ENCODE measurements around the gene ARHGAP6.

DNA sequence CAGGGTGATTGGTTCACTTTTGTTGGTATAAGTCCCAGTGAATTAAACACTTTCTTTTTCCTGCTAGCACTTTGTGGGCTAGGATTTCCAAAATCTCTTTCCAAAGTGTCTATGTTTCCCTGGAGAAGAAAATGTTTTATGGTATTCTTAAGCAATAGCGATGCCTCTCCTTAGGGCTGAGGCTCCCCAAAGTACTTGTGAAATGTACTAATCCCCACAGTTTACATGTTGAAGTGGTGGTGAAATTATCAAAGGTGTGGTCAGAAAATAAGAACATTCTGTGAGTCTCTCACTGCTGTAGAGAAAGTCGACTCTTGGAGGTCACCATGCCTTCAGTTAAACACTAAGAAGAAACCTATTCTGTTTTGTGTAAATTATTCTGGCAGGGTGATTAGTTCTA is 424.0 kb downstream of the ARHGAP6 start:
- TF ChIP-seq, protein P1, sequence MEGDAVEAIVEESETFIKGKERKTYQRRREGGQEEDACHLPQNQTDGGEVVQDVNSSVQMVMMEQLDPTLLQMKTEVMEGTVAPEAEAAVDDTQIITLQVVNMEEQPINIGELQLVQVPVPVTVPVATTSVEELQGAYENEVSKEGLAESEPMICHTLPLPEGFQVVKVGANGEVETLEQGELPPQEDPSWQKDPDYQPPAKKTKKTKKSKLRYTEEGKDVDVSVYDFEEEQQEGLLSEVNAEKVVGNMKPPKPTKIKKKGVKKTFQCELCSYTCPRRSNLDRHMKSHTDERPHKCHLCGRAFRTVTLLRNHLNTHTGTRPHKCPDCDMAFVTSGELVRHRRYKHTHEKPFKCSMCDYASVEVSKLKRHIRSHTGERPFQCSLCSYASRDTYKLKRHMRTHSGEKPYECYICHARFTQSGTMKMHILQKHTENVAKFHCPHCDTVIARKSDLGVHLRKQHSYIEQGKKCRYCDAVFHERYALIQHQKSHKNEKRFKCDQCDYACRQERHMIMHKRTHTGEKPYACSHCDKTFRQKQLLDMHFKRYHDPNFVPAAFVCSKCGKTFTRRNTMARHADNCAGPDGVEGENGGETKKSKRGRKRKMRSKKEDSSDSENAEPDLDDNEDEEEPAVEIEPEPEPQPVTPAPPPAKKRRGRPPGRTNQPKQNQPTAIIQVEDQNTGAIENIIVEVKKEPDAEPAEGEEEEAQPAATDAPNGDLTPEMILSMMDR (conservative IDR thresholded peaks at IDR 0.05) = no peak
- no peak for TF ChIP-seq ZFX (IDR thresholded peaks at IDR 0.05)

Data from C4-2B (cell line).